D721Med (cell line): ENCODE measurements around the gene OPCML.

Experiments
- DNase-seq: peaks from one replicate; pipeline ENCODE4 v3.0.0; 2011; ENCODE audit warnings: low spot score; ENCODE audit not compliant: insufficient read length
- FAIRE-seq: peaks from 2 replicates; lab custom pipeline; 2011; peaks lifted over from hg19 to GRCh38; lab: Jason Lieb, UNC
- TF ChIP-seq, protein P1 (sequence below): IDR thresholded peaks from 2 replicates; pipeline ENCODE4 v1.5.1; 2012; ENCODE audit warnings: mild to moderate bottlenecking, control low read depth; ENCODE audit not compliant: insufficient read depth; ENCODE audit errors: missing control alignments

Gene OPCML

DNA sequence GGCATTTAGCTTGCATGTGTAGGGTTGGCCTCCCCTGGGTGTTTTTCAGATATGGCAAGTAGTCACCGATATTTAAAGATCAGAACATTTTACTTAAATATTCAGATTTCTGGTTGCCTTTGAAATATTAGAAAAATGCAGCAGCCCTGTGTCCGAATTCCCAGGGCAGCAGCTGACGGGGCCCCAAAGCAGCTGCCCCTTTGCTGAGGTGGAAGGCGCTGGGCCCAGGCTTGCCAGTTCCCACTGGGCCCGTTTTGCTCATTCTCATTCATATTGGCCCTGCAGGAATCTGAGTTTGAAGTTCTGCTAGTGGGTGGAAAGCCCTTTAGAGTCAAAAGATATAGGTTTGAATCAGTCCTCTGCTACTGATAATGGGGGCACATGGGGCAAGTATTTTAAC is 692.1 kb downstream of the OPCML start:
- TF ChIP-seq, protein P1, sequence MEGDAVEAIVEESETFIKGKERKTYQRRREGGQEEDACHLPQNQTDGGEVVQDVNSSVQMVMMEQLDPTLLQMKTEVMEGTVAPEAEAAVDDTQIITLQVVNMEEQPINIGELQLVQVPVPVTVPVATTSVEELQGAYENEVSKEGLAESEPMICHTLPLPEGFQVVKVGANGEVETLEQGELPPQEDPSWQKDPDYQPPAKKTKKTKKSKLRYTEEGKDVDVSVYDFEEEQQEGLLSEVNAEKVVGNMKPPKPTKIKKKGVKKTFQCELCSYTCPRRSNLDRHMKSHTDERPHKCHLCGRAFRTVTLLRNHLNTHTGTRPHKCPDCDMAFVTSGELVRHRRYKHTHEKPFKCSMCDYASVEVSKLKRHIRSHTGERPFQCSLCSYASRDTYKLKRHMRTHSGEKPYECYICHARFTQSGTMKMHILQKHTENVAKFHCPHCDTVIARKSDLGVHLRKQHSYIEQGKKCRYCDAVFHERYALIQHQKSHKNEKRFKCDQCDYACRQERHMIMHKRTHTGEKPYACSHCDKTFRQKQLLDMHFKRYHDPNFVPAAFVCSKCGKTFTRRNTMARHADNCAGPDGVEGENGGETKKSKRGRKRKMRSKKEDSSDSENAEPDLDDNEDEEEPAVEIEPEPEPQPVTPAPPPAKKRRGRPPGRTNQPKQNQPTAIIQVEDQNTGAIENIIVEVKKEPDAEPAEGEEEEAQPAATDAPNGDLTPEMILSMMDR = no peak
- FAIRE-seq = no peak

DNA sequence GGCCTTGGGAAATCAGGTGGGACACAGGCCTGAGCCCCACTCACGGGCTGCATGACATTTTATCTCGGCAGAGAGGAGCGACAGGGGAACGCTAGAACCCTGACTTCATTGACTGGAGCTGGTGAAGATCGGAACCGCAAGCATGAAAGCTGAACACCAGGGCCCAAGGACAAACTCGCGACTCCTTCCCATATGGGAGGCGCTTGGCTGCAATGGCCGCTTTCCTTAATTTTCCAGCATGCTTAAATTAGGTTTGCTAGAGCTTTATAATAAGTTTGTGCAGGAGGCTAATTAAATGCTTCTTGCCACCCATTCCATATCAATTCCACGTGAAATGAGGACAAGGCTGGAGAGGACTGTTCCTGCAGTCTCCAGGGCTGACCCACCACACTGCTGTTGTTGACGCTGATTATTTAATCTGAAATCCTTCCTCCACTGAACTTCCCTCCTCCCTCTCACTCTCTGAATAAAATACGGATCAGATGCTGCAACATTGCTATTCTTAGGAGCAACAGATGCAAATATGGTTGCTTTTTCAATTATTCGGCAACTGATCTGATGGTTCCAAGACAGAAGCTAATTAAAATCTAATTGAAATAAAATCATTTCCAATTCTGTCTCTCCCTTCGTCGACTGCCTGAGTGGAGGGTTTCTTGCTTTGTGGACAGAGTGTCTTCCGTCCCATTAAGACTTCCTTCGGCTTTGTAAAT is 692.9 kb downstream of the OPCML start:
- TF ChIP-seq, protein P1 = no peak
- no peak for FAIRE-seq
- DNase-seq = no peak

More for the DNA sequence above, 692.1 kb downstream of the OPCML start:
- no peak for DNase-seq

DNA sequence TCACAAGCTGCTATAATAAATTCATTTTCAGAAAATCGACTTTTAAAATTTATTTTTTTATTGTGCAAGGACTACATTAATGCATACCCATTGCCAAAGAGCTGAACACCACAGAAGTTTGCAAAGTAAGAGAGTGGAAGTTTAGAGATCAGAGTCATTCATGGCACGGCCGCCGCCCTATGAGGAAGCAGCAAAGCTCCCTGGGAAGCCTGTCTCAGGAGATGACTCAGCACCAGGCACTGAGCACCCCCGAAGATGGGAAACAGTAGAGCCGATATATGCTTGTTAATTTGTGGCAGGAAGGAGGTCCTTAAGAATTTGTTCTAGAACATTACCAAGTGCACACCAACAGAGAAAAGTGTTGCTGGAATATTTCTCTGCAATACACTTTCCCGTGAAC is 693.7 kb downstream of the OPCML start:
- FAIRE-seq (no peak), DNase-seq (no peak)
- TF ChIP-seq, protein P1 = no peak

DNA sequence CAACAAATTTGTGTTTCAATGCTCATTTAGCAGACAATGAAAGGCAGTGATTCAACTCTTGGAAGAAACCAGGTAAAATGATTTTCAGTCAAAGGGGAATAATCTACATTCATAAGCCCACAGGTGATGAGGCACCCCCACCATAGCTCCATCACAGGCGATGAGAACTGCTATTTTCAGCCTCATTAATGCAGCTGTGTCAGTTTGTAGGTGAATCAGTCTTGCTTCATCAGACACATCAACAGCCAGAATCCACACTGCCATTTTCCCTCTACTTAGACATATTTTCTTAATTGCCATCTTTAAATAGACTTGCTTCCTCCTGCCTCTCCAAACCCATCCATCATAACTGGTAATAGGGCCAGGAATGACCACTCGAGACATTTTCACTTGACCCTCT is 701.0 kb downstream of the OPCML start:
- TF ChIP-seq, protein P1 = no peak
- no peak for DNase-seq
- no peak for FAIRE-seq

DNA sequence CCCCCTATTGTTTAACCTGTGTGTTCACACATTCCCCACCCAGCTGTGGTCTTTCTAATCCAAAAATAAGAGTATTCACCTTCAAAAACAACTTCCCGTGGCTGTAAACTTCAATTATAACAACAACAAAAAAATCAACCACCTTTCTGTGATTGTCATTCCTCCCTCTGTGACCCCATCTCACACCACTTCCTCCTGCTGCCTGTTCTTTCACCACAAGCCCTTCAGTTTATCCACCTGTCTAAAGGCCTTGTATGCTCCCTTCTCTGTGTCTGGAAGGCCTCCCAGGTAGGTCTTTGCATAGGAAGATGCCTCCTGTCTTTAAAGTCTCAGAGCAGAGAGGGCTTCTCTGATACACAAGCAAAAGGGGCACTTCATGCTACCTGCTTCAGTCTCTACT is 707.7 kb downstream of the OPCML start:
- TF ChIP-seq, protein P1 = no peak
- DNase-seq = no peak
- no peak for FAIRE-seq

DNA sequence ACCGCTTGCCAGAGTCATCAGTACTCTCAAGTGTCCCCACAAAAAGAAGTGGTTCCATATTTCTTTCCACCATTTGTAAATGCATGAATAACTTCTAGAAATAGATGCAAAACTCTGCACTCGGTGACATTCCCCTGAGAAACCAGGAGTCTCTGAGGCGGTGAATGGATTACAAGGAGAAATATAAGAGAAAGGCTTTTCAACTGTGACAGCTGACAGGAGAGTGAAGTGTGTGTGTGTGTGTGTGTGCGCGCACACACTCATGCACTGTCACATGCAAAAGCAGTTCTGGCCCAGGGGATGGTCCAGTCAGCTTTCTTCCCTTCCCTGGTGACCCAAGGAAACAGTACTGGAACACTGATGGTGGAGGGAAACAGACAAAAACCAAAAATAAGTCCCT is 710.0 kb downstream of the OPCML start:
- DNase-seq = no peak
- no peak for FAIRE-seq
- TF ChIP-seq, protein P1 = no peak

DNA sequence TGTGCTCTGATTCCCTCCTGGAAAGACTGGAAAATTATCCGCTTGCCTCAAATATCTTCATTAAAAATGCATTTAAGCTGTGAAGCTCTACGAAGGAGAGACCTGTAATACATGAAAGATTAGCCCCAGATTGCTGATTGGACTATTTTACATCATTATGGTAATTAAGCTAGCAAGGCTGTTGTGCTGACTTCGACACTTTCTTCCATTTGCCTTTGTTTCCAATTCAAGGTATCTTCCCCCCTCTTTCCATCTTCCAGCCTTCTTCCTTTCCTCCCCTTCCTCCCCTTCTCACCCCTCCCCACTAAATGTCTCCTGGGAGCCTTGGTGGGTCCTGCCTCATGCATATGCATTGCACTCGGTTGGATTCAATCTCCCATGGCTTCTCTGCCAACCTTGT is 710.8 kb downstream of the OPCML start:
- TF ChIP-seq, protein P1 = no peak
- DNase-seq (no peak), FAIRE-seq (no peak)
